Panc1 (cell line): Measurements from ENCODE around the gene GSKIP. TPM values are rescaled to one million over a fixed set of nuclear protein-coding genes. Genes with fewer than 3 reads are reported as not detected.

ENCODE experiments used
- ATAC-seq: fragments of 200-7000 bp; cut with Tn5 transposase; 2 replicates; pipeline ENCODE4 v1.9.1; 2020; ENCODE audit warnings: mild to moderate bottlenecking, moderate library complexity
- BruUV-seq: library from RNA; stranded (reverse); fragments of 400-500 nt; replicated peaks from 2 replicates; lab custom pipeline; 2021; lab: Mats Ljungman, UMichigan
- CTCF ChIA-PET: fragments of 300-600 bp; sonication (Branson Sonifier 250); formaldehyde crosslinking; loops from one replicate; lab custom pipeline; 2022; ENCODE audit warnings: antibody characterized with exemption; lab: Charles Lee
- POLR2A ChIA-PET: fragments of 300-600 bp; sonication (Branson Sonifier 250); formaldehyde crosslinking; loops from one replicate; lab custom pipeline; 2022; ENCODE audit warnings: antibody characterized with exemption; lab: Charles Lee
- DNase-seq: peaks from one replicate; pipeline ENCODE4 v3.0.0-alpha.2; 2010; ENCODE audit warnings: low read depth, low spot score
- H3K27ac ChIP-seq: 2 replicates; pipeline ENCODE4 v1.5.1; 2011; ENCODE audit warnings: mild to moderate bottlenecking, low read length, inconsistent platforms
- H3K27me3 ChIP-seq: fragments of 200-500 bp; sonication (Bioruptor generic); 2 replicates; pipeline ENCODE4 v1.6.0; 2014; ENCODE audit warnings: low read length, inconsistent platforms; ENCODE audit not compliant: control insufficient read depth, insufficient read depth
- H3K36me3 ChIP-seq: fragments of 200-500 bp; sonication (Bioruptor generic); 2 replicates; pipeline ENCODE4 v1.5.1; 2014; ENCODE audit warnings: inconsistent platforms, mild to moderate bottlenecking, low read length, moderate library complexity; ENCODE audit not compliant: control insufficient read depth, insufficient read depth
- H3K4me1 ChIP-seq: 2 replicates; pipeline ENCODE4 v1.5.1; 2011; ENCODE audit warnings: inconsistent platforms, mild to moderate bottlenecking, low read length, moderate library complexity; ENCODE audit not compliant: control insufficient read depth, insufficient read depth
- H3K4me3 ChIP-seq, 2 experiments: 2 replicates each; pipeline ENCODE4 v1.5.1; 2011 to 2012; ENCODE audit warnings: low read depth in 2 of 2, low read length in 2 of 2, mild to moderate bottlenecking in 2 of 2, inconsistent platforms in 1 of 2, moderate library complexity in 1 of 2
- H3K9me3 ChIP-seq: fragments of 200-500 bp; sonication (Bioruptor generic); 2 replicates; pipeline ENCODE4 v1.5.1; 2014; ENCODE audit warnings: low read depth, mild to moderate bottlenecking, inconsistent platforms, low read length, moderate library complexity; ENCODE audit not compliant: control insufficient read depth, insufficient read depth
- POLR2AphosphoS5 ChIP-seq: IDR thresholded peaks from 2 replicates; pipeline ENCODE4 v1.6.1; 2012; ENCODE audit warnings: mild to moderate bottlenecking, low read depth, low read length, moderate library complexity
- SIN3A ChIP-seq: IDR thresholded peaks from 2 replicates; pipeline ENCODE4 v1.6.1; 2012; ENCODE audit warnings: low read depth, mild to moderate bottlenecking, low read length, moderate library complexity, borderline replicate concordance; ENCODE audit not compliant: insufficient read depth
- TCF7L2 ChIP-seq: IDR thresholded peaks from 2 replicates; pipeline ENCODE4 v1.6.1; 2011; ENCODE audit warnings: mild to moderate bottlenecking, low read depth, low read length, inconsistent platforms
- in situ Hi-C: cut with HindIII; loops from 2 replicates; pipeline ENCODE4 v1.10.0; 2016; ENCODE audit warnings: low sequenced_read_pairs, low pct_unique_long_range_greater_than_20kb
- intact Hi-C: fragments of 100-400 bp; cut with micrococcal nuclease; formaldehyde crosslinking; loops from one replicate; pipeline ENCODE4 v1.10.0; 2022; ENCODE audit not compliant: unreplicated experiment
- total RNA-seq: library from RNA; stranded (reverse); gene quantifications from one replicate; pipeline ENCODE4 v1.2.1, GENCODE V29; 2021; ENCODE audit not compliant: unreplicated experiment
- TF ChIP-seq, protein P1 (sequence below), 2 experiments: IDR thresholded peaks; 2 replicates each; pipeline ENCODE4 v1.6.1; 2011 to 2012; ENCODE audit warnings: low read depth in 2 of 2, control low read depth in 1 of 2, low read length in 1 of 2, mild to moderate bottlenecking in 1 of 2, moderate library complexity in 1 of 2; ENCODE audit not compliant: insufficient read depth in 1 of 2
- TF ChIP-seq, protein P2 (sequence below): fragments of 450-650 bp; IDR thresholded peaks from 2 replicates; pipeline ENCODE4 v1.5.1; 2017; ENCODE audit warnings: mild to moderate bottlenecking

GSKIP gene
- total RNA-seq, 1 experiment from 2014 or later = 11.1 TPM

DNA sequence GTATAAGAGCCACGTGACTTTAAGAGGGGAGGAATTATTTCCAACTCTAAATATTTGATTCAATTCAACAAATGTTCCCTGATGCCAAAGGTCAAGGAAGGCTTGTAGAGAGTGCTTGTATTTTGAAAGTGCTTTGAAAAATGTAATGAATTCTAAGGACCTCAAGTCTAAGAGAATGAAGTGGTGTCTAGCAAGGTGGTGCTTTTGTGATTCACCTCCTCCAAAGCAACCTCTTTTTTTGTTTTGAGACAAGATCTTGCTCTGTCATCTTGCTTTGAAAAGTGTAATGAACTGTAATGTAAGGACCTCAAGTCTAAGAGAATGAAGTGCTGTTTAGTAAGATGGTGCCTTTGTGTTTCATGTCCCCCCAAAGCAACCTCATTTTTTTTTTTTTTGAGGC is 42.4 kb downstream of the GSKIP start:
- intact Hi-C loops = no loop called here
- ChIA-PET POLR2A (no interaction called here), CTCF (no interaction called here)
- H3K9me3 ChIP-seq = no peaks in the 10 kb centered on the region
- BruUV-seq = no TSS peak
- H3K27me3 ChIP-seq = no peaks in the 10 kb centered on the region
- H3K4me3 ChIP-seq = no peak overlapping the region
- ATAC-seq (no peak), DNase-seq (no peak)
- H3K36me3 ChIP-seq = no peaks in the 10 kb centered on the region
- no peak for TF ChIP-seq POLR2AphosphoS5
- TF ChIP-seq, protein P1, sequence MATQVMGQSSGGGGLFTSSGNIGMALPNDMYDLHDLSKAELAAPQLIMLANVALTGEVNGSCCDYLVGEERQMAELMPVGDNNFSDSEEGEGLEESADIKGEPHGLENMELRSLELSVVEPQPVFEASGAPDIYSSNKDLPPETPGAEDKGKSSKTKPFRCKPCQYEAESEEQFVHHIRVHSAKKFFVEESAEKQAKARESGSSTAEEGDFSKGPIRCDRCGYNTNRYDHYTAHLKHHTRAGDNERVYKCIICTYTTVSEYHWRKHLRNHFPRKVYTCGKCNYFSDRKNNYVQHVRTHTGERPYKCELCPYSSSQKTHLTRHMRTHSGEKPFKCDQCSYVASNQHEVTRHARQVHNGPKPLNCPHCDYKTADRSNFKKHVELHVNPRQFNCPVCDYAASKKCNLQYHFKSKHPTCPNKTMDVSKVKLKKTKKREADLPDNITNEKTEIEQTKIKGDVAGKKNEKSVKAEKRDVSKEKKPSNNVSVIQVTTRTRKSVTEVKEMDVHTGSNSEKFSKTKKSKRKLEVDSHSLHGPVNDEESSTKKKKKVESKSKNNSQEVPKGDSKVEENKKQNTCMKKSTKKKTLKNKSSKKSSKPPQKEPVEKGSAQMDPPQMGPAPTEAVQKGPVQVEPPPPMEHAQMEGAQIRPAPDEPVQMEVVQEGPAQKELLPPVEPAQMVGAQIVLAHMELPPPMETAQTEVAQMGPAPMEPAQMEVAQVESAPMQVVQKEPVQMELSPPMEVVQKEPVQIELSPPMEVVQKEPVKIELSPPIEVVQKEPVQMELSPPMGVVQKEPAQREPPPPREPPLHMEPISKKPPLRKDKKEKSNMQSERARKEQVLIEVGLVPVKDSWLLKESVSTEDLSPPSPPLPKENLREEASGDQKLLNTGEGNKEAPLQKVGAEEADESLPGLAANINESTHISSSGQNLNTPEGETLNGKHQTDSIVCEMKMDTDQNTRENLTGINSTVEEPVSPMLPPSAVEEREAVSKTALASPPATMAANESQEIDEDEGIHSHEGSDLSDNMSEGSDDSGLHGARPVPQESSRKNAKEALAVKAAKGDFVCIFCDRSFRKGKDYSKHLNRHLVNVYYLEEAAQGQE (IDR thresholded peaks at IDR 0.05; ENCODE audit: insufficient read depth in 1 of 2, low read depth in 2 of 2, low read length in 1 of 2) = no peak
- TF ChIP-seq SIN3A = no peak
- TF ChIP-seq TCF7L2 = no peak
- TF ChIP-seq, protein P2, sequence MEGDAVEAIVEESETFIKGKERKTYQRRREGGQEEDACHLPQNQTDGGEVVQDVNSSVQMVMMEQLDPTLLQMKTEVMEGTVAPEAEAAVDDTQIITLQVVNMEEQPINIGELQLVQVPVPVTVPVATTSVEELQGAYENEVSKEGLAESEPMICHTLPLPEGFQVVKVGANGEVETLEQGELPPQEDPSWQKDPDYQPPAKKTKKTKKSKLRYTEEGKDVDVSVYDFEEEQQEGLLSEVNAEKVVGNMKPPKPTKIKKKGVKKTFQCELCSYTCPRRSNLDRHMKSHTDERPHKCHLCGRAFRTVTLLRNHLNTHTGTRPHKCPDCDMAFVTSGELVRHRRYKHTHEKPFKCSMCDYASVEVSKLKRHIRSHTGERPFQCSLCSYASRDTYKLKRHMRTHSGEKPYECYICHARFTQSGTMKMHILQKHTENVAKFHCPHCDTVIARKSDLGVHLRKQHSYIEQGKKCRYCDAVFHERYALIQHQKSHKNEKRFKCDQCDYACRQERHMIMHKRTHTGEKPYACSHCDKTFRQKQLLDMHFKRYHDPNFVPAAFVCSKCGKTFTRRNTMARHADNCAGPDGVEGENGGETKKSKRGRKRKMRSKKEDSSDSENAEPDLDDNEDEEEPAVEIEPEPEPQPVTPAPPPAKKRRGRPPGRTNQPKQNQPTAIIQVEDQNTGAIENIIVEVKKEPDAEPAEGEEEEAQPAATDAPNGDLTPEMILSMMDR = no peak
- H3K4me1 ChIP-seq = no peaks in the 10 kb centered on the region
- no peak overlapping the region for H3K27ac ChIP-seq
- in situ Hi-C loops = no loop called here

DNA sequence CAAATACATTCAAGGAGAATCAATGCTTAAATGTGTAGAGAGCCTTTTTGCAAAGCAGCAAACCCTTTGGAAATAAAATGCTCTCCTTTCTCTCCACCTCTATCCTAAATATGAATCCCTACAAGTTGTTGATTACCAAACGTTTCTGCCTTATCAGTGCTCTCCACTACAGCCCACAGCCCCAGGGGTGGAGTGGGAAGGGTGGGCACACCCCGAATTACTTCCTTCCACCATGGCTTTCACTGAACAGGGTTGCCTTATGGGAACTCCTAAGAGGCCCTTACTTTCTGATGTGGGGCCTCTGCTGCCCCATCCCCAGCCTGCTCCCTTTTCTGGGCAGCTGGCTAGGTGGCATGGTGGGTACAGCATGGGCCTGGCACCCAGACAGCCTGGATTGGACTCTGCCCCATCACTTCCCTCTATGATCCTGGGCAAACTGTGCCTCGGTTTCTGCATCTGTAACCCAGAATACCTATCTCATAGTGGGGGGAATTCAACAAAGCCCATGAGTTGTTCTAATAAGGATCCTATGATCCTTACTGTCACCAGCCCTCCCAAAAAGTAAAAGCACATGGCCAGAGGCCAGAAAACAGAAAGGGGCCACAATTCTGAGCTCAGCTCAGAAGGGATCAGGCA is 44.7 kb downstream of the GSKIP start:
- H3K4me1 ChIP-seq = no peaks in the 10 kb centered on the region
- H3K36me3 ChIP-seq = no peaks in the 10 kb centered on the region
- no TSS peak for BruUV-seq
- no peak overlapping the region for H3K27ac ChIP-seq
- H3K27me3 ChIP-seq = no peaks in the 10 kb centered on the region
- DNase-seq (no peak), ATAC-seq (no peak)
- in situ Hi-C loops = no loop called here
- CTCF ChIA-PET = no interaction called here
- H3K4me3 ChIP-seq = no peak overlapping the region
- H3K9me3 ChIP-seq = no peaks in the 10 kb centered on the region
- POLR2A ChIA-PET = no interaction called here
- intact Hi-C loops = no loop called here
- TF ChIP-seq, protein P1 (IDR thresholded peaks at IDR 0.05; ENCODE audit: insufficient read depth in 1 of 2, low read depth in 2 of 2, low read length in 1 of 2) = no peak
- TF ChIP-seq TCF7L2 (no peak), POLR2AphosphoS5 (no peak), SIN3A (no peak)
- TF ChIP-seq, protein P2 = no peak
